ENCODE results near the gene CTDSP2.
"Not testable (repeated sequence)": the region's sequence is repeated elsewhere in the genome, so short reads cannot be mapped to it uniquely, and the experiment has no call there.

The CTDSP2 gene

GRCh38 chr12:57881475-57881874, 34.9 kb upstream of the CTDSP2 start:
- DNase-seq: no peak

GRCh38 chr12:57881035-57881434, 34.5 kb upstream of the CTDSP2 start:
- DNase-seq: not testable (repeated sequence)

- DNase-seq: no peak
Observed at GRCh38 chr12:57877876-57878275, 31.3 kb upstream of the CTDSP2 start.

GRCh38 chr12:57875753-57876547, 29.4 kb upstream of the CTDSP2 start:
- no peak for DNase-seq

- no peak for DNase-seq
Observed at GRCh38 chr12:57874166-57875108, 27.9 kb upstream of the CTDSP2 start.

GRCh38 chr12:57872362-57872761, 25.8 kb upstream of the CTDSP2 start:
- no peak for DNase-seq

GRCh38 chr12:57869927-57870318, 23.4 kb upstream of the CTDSP2 start:
- DNase-seq: no peak

GRCh38 chr12:57869298-57869926, 22.9 kb upstream of the CTDSP2 start:
- peak; percentile 43 for DNase-seq

GRCh38 chr12:57868851-57869268, 22.3 kb upstream of the CTDSP2 start:
- peak; percentile 70 for DNase-seq

GRCh38 chr12:57868221-57868620, 21.7 kb upstream of the CTDSP2 start:
- DNase-seq: peak; percentile 71

GRCh38 chr12:57866308-57867019, 19.9 kb upstream of the CTDSP2 start:
- no peak for DNase-seq

- peak; percentile 83 for DNase-seq
Observed at GRCh38 chr12:57865084-57865751, 18.7 kb upstream of the CTDSP2 start.

- peak; percentile 63 for DNase-seq
Observed at GRCh38 chr12:57864442-57865083, 18.0 kb upstream of the CTDSP2 start.

GRCh38 chr12:57863676-57864075, 17.1 kb upstream of the CTDSP2 start:
- no peak for DNase-seq

GRCh38 chr12:57861967-57862366, 15.4 kb upstream of the CTDSP2 start:
- DNase-seq: no peak

GRCh38 chr12:57860883-57861282, 14.4 kb upstream of the CTDSP2 start:
- not testable (repeated sequence) for DNase-seq

- DNase-seq: no peak
Observed at GRCh38 chr12:57859121-57859520, 12.6 kb upstream of the CTDSP2 start.

- not testable (repeated sequence) for DNase-seq
Observed at GRCh38 chr12:57858123-57858522, 11.6 kb upstream of the CTDSP2 start.

- DNase-seq: no peak
Observed at GRCh38 chr12:57854965-57855364, 8.4 kb upstream of the CTDSP2 start.

GRCh38 chr12:57853864-57854556, 7.5 kb upstream of the CTDSP2 start:
- no peak for DNase-seq
